GM12891 (cell line): ENCODE measurements around the gene PPP2R5E.

Experiments used
- POLR2A ChIP-seq: IDR thresholded peaks from 2 replicates; pipeline ENCODE4 v1.6.1; 2011; ENCODE audit warnings: low read depth, low read length, control low read depth
- POLR2AphosphoS5 ChIP-seq: IDR thresholded peaks from 2 replicates; pipeline ENCODE4 v1.6.1; 2011; ENCODE audit warnings: low read depth, low read length, control low read depth
- POU2F2 ChIP-seq: IDR thresholded peaks from 2 replicates; pipeline ENCODE4 v1.6.1; 2011; ENCODE audit warnings: low read depth, mild to moderate bottlenecking, control low read depth, low read length, moderate library complexity
- SPI1 ChIP-seq: IDR thresholded peaks from 2 replicates; pipeline ENCODE4 v1.6.1; 2011; ENCODE audit warnings: low read depth, low read length, control low read depth
- TAF1 ChIP-seq: IDR thresholded peaks from 2 replicates; pipeline ENCODE4 v1.6.1; 2011; ENCODE audit warnings: low read depth, low read length, control low read depth

DNA sequence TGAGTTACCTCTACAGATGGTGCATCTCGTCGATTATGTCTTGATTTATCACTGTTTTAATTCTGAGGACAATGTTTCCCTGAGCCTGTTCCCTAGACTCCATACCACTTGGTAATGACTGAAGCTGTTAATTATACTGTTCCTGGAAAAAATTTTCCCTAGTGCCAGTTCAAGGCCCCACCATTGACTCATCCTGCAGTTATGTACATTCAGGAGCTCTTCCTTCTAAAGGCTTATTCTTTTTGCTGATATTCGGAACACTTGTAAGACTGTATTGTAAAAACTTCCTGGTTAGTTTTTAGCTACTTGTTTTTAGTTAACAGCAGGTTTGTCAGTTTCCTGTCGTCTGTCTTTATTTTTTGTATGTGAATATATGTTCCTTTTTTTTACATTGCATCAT lies 30.4 kb upstream of the PPP2R5E start:
- TF ChIP-seq POLR2AphosphoS5, result no peak
- TF ChIP-seq TAF1, result no peak
- no peak for TF ChIP-seq POLR2A
- no peak for TF ChIP-seq SPI1
- TF ChIP-seq POU2F2, result no peak
